HT-29 (cell line): Measurements from ENCODE around the gene PTPRB. TPM values are rescaled to one million over a fixed set of nuclear protein-coding genes. Genes with fewer than 3 reads are reported as not detected.

Experiments
- DNase-seq: peaks from one replicate; pipeline ENCODE4 v3.0.0-alpha.2; 2015; ENCODE audit warnings: low spot score
- total RNA-seq: library from RNA; depleted of rRNA; stranded (reverse); fragments of >200 nt; shearing (Covaris generic); gene quantifications from 2 replicates; pipeline ENCODE4 v1.2.3, GENCODE V29; 2014

Gene PTPRB
- total RNA-seq, 1 experiment from 2014 or later = 9.3 TPM

DNA sequence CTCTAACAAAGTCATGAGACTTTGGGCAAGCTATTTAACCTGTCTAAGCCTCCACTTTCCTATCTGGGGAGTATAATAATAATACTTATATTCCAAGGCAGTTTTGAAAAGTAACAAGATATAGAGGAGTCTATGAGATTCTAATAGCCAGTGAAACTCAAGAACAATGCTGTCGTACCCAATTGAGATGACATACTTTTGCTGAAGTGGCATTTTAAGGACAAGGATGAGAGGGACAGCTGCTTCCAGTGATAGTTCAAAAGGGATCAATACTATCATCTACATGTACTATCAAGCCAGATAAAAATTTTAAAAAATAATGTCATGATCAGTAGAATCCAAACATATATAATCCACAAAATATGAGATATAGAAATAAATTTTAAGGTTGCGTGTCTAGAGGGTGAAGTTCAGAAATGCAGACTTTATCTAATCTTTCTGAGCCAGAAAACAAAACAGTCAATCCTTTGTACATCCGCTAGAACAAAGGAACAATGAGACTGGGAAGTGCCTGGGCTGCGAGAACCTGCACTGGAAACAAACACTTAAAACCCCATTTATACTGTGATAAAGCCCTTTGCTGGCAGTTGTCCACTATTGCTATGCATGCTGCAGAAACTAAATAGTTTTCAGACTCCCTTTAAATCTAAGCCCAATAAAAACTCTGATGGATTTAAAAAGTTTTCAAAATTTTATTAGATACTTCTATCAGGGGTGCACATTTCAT, 38.6 kb downstream of the PTPRB start:
- DNase-seq = peak; percentile 47

DNA sequence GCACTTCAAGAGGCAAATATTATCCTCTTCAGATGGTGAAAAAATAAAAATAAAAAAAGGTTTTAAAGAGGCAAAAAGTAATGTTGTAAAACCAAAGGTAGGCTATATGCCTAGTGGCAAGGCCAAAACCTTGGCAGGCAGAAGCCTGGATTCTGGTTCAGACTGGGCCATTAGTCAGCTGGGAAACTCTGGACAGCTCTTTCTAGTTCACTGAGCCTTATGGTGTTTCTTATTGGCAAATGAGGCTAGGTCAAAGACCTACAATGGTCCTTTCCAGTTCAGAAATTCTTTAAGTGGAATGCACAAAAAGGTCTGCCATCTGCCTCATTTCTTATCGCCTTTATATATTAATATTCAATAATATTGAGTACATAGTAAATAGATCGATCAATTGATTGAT, 44.6 kb downstream of the PTPRB start:
- no peak for DNase-seq

DNA sequence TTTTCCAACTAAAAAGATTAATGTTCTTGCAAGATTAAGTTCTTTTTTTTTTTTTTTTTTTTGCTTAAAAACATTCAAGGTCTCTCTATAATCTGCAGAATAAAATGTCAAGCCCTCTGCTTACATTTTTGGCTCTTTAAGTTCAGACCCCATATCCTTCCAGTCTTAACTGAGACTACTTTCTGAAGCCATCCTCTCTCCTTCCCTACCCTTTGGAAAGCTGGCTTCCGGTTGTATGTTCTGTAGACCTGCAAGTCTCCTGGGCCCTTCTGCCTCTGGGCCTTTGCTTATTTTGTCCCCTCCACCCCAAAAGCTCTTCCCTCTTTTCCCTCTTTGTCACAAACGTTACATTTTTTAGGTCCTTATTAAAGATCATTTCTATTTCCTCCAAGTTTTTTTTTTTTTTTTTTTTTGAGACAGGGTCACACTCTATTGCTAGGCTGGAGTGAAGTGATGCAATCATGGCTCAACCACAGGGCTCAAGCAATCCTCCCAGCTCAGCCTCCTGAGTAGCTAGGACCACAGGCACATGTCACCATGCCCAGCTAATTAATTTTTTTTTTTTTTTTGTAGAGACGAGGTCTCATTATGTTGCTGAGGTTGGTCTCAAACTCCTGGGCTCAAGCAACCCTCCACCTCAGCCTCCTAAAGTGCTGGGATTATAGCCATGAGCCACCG, 46.5 kb downstream of the PTPRB start:
- no peak for DNase-seq

DNA sequence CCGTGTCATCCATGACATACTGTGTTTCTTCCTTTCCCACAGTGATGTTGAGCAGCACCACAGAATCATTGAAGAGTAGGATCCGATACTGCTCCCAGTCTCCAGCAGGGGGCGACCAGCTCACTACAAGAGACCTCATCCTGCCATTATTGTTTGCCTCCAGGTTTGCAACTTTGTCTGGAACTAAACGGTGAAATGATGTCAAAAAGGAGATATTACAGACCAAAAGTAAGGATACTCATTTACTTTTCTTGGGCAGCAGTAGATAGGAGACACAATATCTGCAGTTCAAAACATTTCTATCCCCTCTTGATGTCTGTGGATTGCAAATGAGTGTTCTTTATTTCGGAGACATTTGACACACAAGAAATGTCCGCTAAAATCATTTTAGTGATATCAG, 47.2 kb downstream of the PTPRB start:
- peak; percentile 87 for DNase-seq

DNA sequence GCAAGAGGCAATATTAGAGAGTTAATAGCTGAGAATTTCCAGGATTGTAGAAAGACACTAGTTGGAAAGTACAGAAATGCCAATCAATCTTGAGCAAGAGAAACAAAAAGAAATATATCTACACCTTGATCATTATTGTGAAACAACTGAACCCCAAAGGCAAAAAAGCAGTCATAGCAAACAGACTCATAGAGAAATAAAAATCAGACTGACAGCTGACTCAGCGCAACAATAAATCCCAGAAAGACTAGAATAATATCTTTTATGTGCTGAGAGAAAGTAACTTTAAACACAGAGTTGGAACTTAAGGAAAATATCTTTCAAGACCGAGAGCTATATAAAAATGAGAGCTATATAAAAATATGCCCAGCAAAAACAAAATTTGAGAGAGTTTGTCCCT, 52.9 kb downstream of the PTPRB start:
- DNase-seq = no peak

DNA sequence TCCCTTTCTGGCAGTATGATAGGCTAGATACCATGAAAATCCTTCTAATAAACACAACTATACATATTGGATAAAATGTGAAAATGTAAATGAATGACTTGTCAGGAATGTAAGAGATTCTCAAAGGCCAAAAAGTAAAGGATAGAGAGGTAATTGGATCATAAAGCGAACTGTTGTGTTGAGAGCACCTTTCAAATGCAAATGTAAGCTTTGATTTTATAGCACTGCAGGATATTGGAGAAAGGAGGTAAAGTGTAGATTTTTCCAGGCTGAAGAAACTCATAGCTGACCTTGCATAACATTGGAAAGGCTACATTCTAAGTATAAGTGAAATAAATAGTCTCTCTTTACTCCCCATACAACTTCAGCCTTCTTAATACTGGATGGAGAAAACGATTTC, 54.0 kb downstream of the PTPRB start:
- DNase-seq = no peak

DNA sequence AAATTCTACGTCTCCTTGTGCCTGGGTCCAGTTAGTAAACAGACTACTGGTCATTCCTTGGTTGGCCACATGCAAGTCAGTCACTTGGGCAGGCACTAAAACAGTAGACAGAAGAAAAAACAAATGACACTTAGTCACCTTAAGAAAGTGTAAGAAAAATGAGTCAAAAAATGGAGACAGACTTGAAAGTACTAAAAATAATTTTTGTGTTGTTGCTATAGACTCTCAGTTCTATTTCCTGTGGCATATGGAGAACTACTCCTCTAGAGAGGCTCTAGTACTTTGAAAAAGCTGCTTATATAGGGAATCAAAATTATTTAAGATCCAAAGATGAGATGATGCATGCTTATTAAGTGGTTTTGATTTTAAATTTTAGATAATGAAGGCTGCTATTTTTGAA, 56.0 kb downstream of the PTPRB start:
- no peak for DNase-seq

DNA sequence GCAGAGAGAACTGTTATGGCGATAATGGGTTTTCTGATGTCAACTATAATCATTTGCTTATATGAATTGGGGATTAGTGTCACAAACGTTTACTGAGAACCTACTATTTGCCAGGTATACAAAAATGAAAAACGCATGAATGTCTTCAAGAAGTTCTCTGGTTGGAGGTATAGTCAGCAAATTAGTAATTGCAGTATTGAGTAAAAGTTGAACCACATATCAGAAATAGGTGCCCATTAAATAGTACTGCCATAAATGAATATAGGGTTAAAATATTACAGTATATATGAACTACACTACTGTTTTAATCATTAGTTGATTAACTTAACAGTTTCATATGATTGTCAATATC, 60.0 kb downstream of the PTPRB start:
- DNase-seq = peak; percentile 12

DNA sequence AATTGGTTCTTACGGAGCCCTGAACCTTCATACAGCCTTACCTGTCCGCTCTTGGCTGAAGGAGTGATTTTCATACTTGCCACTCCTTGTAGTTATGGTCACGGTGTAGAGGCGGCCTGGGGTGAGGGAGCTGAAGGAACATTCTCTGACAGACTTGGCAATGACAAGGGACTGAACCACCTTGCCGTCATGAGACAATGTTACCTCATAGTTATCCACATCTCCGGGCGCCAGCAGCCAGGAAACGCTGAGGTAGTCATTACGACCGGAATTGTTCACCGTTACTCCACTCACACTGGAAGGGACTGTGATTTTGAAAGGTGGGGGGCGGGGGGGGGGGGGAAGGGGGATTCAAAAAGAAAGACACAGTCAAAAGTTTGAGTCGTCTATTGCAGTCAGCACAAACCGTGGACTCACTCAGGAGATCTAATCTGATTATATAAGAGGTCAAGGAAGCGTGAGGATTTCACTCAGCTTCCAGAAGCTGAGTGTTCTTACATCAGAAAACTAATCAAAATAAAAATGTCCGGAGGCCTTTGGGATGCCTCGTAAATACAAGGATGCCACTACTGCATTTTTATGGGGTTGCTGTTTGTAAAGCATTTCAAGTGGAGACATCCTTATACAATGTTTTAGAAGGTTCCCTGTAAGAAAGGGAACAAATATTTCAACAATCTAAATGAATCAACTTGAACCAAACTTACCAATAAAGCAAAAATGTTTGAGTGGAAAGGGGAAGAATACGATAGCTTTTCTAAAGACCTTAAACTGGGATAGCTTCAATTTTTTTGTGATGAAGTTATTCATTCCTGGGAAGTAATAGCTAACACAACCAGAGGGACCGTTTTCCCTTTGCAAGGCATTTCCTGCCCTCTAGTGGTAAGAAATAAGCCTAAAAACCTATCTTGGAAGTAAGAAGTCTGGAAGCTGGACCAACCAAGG, 60.6 kb downstream of the PTPRB start:
- peak; percentile 82 for DNase-seq

DNA sequence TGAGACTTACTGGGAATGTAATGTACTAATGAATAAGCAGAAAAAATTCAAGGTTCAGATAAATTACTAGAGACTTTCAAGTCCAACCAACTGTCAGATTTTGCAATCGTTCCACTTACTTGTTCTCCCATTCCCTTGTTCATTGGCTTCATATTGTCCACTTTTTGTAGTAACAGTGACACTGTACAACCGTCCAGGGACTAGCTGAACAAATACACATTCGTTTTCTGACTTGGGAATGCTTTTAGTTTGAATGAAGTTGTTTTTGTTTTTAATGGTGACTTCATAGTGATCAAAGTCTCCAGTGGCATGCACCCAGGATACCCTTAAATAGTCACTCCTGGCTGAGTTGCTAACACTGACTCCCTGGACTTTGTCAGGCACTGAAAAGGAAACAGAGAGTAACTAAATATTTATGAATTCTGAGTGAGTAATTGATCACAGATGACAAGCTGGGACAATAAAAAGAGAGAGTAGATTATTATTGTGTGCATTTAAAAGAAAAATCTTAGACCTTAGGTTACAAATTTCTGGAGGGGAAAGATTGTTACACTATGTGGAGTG, 65.4 kb downstream of the PTPRB start:
- DNase-seq = no peak

DNA sequence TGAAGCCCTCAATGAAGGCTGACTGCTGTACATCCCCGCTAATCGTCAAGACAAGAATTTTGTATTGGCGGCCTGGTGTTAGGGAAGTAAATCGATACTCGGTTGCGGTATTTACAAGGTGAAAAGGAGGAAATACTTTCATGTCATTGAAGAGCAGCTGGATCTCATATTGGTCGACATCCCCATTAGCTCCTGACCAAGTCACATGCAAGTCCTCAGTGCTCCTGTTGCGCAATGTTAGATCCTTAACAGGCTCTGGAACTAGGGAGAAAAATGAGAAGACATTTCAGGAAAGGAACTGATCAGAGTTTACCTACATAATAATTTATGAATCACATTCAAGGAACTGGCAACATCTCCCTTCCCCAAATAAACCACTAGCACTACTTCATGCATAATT, 66.2 kb downstream of the PTPRB start:
- DNase-seq = no peak

DNA sequence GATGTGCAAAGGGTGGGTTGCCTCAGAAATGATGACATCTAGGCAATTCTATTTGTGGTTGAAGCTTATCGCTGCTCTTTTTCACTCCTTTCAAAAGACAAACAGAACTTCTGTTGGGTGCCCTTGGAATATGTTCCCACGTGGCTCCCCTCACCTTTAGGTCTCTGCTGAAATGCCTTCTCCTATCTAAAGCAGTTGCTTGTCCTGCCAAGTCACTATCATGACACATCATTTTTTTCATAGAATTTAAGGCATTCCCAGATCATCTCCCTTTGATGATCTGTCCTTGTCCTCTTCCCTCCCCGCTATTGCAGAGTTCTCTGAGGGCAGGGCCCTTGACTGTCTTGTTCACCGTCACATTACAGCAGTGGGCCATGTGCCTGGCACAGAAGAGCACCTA, 75.7 kb downstream of the PTPRB start:
- no peak for DNase-seq

DNA sequence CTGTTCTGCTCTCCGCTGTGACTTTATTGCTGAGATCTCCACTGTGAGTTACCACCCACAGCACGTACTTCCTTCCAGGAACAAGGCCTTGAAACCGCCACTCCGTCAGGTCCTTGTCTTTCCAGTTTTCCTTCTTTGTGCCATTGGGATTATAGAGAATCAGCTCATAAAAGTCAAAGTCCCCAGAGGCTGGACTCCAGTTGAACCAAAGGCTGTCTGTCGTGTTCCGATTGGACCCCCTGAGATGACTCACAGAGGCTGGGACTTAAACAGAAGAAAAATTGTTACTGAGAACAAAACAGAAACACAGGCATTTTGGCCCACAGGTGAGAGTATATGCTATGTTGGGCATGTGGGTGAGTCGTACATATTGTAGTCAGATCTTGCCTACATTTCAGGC, 76.6 kb downstream of the PTPRB start:
- DNase-seq = peak; percentile 51

DNA sequence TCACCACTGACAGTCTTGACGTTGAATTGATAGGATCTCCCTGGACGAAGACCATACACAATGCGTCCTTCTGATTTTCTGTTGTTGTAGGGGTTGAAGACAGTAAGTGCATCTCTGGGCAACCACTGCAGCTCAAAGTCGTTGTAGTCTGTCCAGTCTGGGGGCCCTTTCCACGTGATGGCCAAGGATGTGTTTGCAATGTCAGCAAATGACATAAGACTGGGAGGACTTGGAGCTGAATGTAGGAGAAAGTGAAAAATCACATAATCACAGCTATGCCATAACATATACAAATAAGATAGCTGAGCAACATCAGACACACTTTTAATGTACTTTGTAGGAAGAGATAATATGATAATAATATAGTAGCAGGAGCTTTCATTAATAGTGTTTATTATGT, 77.8 kb downstream of the PTPRB start:
- no peak for DNase-seq

DNA sequence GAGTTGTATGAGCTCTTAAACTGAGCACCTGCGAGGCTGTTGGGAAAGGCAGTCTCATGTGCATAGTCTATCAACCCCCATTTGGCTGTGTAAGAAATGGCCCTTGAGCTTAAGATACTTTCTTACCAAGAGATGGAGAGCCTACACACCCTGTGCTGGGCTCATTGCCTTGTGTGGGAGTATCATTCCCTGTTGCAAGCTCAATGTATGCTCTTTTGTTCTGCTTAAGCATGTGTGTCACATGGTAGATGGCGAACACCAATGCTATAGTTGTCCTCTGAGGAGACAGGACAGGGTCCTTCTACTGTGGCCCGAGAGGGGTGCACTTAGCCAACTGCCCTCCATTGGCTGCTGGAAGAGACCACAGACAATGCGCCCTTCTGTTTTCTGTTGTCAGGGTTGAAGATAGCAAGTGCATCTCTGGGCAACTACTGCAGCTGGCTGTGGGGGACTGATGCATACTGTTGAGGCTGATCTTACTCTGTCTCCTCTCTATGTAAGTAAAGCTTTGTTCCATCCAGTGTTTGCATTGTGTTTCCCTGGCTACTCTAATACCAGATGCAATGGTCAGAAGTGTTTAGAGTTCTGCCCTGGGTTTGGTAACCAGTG, 79.5 kb downstream of the PTPRB start:
- DNase-seq = no peak

DNA sequence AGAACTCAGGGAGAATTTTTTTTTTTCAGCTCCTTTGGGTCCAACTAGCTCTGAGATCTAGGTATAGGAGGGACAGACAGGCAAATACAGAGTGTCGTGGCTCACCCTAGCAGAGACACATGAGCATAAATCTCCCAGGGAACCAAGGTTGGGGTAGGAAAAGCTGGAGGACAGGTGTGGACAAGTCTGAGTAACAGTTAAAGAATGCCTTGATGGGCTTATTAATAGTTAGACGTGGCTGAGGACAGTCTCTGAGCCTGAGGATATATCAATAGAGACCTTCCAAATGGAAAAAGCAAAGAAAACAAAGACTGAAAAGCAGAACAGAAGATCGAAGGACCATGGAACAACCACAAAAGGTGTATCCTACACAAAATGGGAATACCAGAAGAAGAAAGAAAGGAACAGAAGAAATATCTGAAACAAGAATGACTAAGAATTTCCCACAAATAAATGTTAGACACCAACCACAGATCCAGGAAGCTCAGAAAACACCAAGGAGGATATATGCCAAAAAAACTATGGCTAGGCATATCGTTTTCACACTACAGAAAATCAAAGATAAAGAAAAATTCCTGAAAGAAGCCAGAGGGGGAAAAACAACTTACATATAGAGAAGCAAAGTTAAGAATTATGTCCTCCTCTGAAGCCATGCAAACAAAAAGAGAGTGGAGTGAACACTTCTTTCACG, 80.9 kb downstream of the PTPRB start:
- DNase-seq = no peak

DNA sequence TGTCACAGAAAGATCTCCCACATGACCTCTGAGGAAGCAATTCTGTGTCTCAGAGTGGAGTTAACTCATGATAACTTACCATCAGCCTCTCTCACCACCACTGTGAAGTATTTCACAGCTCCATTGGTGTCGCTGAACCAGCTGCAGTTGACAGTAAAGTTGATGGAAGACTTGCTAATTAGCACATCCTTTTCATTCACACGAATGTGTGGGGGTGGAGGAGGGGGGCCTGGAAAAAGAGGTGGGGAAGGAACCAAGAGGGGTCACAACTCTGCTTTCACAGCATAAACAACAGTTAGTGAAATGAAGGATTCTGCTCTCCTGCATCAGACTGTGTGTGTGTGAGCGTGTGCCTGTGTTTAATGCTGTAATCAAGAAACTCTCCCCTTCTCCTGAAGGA, 82.1 kb downstream of the PTPRB start:
- DNase-seq = no peak

DNA sequence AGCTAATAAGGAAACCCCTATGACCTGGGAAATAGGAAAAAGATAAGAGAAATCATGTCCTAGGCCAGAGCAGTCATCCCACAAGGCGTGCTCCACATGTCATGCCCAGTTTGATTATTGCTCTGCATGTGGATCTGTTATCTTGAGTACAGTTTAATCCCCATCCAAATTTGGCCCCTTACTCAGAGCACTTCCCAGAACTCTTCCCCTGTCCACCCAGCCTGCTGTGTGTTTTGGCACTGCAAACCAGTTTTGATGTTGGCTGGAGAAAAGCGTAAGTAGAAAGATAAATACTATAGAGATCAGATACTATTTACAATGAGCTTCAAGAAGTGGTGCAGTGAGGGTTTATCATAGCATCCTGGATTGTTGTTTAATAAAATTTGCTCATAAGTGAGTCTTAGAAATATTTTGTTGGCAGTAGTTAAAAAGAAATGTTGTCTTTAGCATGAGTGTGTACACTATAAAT, 83.8 kb downstream of the PTPRB start:
- DNase-seq = no peak

DNA sequence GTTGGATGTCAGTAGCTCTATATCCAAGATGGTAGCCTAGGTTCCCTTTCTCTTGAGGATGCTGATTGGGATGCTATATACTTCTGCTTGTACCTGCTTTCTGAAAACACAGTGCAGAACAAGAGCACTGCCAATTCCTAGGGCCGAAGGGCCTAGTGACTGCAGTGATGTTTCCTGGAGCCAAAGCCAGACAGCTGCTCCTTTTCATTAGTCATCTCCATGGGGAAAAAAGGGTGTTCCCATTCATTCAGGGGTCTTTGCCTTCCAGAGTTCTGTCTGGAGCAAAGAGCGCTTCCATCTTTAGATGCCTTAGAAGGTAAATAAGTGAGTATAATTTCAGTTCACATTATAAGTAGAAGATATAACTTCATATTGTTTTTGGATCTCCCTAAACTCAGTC, 85.5 kb downstream of the PTPRB start:
- DNase-seq = no peak

DNA sequence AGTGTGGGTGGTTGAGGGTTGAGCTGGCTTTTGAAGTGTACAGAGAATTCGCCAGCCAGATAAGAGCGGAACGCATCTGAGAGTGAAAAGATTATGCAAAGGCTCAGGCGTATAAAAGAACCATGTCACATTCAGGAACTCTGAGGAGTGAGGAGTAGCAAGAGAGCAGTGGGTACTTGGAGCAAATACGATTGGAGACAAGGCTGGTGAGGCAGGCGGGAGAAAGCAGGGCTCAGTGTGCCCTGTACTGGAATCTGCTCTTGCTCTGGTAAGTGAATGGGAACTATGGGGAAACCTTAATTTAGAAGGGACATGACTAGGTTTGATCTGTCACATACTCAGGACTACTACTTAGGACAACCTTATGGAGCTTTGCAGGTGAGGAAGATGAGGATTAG, 87.0 kb downstream of the PTPRB start:
- DNase-seq = no peak
